ENCODE results near the gene KY. TPM values are rescaled to one million over a fixed set of nuclear protein-coding genes. Genes with fewer than 3 reads are reported as not detected.
"Not testable (repeated sequence)": the region's sequence is repeated elsewhere in the genome, so short reads cannot be mapped to it uniquely, and the experiment has no call there.

Gene KY
- total RNA-seq, 3 donors from 2014 or later, result 0.33 to 1.2 TPM; not detected in 1

DNA sequence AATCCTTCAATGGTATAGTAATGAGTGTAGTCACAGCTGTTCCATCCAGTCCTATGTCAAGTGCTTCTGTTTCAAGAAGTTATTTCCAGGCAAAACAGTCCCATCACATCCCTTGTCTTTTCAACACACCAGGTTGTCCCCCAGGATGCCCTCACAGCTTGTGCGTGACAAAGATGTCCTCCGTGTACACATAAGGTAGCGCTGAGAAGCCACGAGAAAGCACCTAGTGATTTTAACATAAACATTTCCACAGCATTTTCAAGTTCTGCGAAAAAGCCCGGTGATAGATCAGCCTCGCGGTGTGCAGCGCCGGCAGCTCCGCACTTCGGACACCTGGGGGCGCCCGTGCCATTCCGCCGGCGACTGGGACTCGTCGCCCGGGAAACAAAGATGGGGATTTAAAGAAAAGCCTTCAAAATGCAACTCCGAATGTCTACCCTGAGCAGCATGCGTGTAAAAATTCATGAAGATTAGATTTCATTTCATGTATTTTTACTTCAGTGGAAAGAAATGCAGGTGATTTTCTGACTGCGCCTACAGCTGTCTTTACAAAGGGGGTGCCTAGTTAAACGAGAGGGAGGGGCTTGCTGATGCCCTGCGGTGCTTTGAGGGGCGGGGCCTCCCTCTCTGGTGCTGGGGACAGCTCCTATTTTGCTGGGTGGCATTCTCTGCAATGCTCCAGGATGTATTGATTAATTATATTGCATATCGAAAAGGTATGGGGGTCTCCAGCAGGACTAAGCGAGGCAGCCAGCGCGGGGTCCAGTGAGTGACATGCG is 49.9 kb downstream of the KY start:
- DNase-seq (ENCODE audit: low spot score in 2 of 2), result no peak
- peak overlapping the region in 1 of 3 donors; percentile 36 for H3K4me3 ChIP-seq

DNA sequence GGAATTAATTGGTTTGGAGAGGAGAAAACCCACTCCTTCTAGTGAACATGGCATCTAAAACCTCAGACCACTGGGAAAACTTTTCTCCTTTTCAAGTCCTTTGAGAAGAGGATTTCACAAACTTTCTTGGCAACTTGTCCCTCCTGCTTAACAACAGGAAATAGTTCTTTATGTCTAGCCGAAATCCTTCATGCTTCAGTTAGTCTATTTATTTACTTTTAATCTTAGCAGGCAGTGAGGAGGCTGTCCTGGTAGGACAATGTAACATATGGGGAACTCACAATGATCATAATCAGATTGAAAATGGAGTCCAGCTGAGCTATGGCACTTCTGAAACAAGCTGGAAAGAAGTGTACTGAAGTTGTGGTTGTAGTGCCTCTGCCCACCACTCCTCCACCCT is 50.6 kb downstream of the KY start:
- no peak for DNase-seq (ENCODE audit: low spot score in 2 of 2)
- intact Hi-C loops (cut with DNase I; ENCODE audit: low total_unique reads), result no loop called here
- H3K4me3 ChIP-seq, result no peak overlapping the region
- no peaks in the 10 kb centered on the region for H3K4me1 ChIP-seq
- no peak overlapping the region for H3K27ac ChIP-seq
- no peaks in the 10 kb centered on the region for H3K36me3 ChIP-seq
- no peak for TF ChIP-seq POLR2A (IDR thresholded peaks at IDR 0.05)
- TF ChIP-seq POLR2AphosphoS5 (IDR thresholded peaks at IDR 0.05), result no peak
- TF ChIP-seq, protein P1, sequence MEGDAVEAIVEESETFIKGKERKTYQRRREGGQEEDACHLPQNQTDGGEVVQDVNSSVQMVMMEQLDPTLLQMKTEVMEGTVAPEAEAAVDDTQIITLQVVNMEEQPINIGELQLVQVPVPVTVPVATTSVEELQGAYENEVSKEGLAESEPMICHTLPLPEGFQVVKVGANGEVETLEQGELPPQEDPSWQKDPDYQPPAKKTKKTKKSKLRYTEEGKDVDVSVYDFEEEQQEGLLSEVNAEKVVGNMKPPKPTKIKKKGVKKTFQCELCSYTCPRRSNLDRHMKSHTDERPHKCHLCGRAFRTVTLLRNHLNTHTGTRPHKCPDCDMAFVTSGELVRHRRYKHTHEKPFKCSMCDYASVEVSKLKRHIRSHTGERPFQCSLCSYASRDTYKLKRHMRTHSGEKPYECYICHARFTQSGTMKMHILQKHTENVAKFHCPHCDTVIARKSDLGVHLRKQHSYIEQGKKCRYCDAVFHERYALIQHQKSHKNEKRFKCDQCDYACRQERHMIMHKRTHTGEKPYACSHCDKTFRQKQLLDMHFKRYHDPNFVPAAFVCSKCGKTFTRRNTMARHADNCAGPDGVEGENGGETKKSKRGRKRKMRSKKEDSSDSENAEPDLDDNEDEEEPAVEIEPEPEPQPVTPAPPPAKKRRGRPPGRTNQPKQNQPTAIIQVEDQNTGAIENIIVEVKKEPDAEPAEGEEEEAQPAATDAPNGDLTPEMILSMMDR (IDR thresholded peaks at IDR 0.05), result no peak
- H3K27me3 ChIP-seq, result no peaks in the 10 kb centered on the region
- no peaks in the 10 kb centered on the region for H3K9me3 ChIP-seq

More for the DNA sequence above, 49.9 kb downstream of the KY start:
- Histone ChIP-seq H3K4me1 (no peaks in the 10 kb centered on the region), H3K27me3 (no peaks in the 10 kb centered on the region), H3K36me3 (no peaks in the 10 kb centered on the region), H3K9me3 (no peaks in the 10 kb centered on the region), H3K27ac (no peak overlapping the region)
- intact Hi-C loops (cut with DNase I; ENCODE audit: low total_unique reads), result no loop called here
- TF ChIP-seq, protein P1 (IDR thresholded peaks at IDR 0.05), result peak; percentile 72 to 84 (median 77)
- TF ChIP-seq POLR2A (IDR thresholded peaks at IDR 0.05) (no peak), POLR2AphosphoS5 (IDR thresholded peaks at IDR 0.05) (no peak)

DNA sequence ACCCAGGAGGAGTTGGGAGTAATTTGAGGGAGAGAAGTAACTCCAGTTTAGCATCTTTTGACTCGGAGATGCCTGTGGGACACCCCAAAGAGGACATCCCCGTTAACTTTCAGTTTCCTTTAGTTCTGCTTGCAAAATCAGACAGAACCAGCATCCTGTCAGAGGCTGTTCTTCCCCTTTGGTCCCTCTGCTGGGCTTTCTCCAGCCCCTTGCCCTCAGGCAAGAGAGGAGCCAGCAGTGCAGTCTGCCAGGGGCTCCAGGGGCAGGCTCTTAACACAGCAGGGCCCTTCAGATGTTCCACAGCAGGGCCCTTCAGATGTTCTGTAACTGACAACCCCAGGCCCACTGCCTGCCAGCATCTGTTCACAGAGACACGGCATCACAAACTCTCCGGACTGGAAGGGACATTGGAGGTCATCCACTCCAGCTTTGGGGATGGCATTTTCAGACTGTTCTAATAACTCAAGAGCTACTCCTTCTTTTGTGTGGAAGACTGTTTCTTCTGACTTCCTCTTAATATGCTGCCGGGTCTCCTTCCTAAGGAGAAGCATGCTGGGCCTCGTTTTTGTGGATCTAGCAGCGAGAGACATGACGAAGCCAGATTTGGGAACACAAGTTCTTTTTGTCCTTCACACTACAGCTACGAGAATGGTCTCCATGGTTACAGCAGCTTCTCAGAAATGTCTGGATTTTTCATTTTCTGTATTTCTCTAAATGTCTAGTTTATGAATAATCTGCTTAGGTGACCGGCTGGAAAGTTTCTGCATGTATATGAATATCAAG is 51.9 kb downstream of the KY start:
- DNase-seq (ENCODE audit: low spot score in 2 of 2), result no peak
- Histone ChIP-seq H3K4me1 (no peaks in the 10 kb centered on the region), H3K27ac (no peak overlapping the region), H3K36me3 (no peaks in the 10 kb centered on the region), H3K4me3 (no peak overlapping the region), H3K9me3 (no peaks in the 10 kb centered on the region), H3K27me3 (no peaks in the 10 kb centered on the region)
- TF ChIP-seq POLR2A (IDR thresholded peaks at IDR 0.05), result no peak
- TF ChIP-seq POLR2AphosphoS5 (IDR thresholded peaks at IDR 0.05), result no peak
- TF ChIP-seq, protein P1 (IDR thresholded peaks at IDR 0.05), result no peak
- intact Hi-C loops (cut with DNase I; ENCODE audit: low total_unique reads), result no loop called here

DNA sequence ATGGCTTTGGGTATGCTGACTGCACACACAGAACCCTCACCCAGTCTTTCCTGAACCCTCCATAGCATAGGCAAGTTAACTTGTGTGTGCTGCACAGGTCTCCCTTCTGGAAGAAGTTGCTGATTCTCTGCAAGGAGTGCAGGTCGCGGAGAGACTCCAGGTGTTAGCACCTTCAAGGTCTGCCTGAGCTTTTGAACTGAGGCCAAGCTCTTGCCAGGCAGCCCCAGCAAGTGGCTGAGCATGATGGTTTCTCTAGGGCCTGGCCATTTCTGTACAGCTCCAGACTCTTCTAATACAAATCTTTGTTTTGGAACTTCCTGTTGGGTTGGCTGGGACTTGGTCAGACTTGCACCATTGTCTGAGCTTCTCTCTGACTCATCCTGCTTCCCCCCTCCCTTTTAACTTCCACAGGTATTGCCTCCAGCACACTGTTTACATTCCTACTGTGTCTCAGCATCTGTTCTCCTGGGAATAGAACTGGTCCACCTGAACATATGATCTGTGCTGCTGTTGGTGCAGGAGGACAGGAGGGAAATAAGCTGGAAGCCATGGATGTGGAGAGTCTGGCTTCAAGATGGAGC is 53.3 kb downstream of the KY start:
- DNase-seq (ENCODE audit: low spot score in 2 of 2), result no peak
- H3K4me3 ChIP-seq, result no peak overlapping the region
- H3K27me3 ChIP-seq, result no peaks in the 10 kb centered on the region
- TF ChIP-seq POLR2A (IDR thresholded peaks at IDR 0.05), result no peak
- TF ChIP-seq POLR2AphosphoS5 (IDR thresholded peaks at IDR 0.05), result no peak
- TF ChIP-seq, protein P1 (IDR thresholded peaks at IDR 0.05), result no peak
- no peaks in the 10 kb centered on the region for H3K36me3 ChIP-seq
- no peaks in the 10 kb centered on the region for H3K9me3 ChIP-seq
- intact Hi-C loops (cut with DNase I; ENCODE audit: low total_unique reads), result loop anchor here (2.0 kb wide), 1 partner anchor 57 kb away; no protein-coding TSS in a partner anchor
- H3K4me1 ChIP-seq, result no peaks in the 10 kb centered on the region
- no peak overlapping the region for H3K27ac ChIP-seq

DNA sequence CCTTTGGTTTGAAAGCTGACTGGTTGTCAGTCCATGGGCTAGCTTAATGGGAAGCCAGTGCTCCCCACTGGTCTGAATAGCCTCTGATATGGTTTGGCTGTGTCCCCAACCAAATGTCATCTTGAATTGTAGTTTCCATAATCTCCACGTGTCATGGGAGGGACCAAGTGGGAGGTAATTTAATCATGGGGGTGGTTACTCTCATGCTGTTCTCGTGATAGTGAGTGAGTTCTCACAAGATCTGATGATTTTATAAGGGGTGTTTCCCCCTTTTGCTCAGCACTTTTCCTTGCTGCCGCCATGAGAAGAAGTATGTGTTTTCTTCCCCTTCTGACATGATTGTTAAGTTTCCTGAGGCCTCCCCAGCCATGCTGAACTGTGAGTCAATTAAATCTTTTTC is 55.8 kb downstream of the KY start:
- H3K27me3 ChIP-seq; intact Hi-C loops (cut with DNase I; ENCODE audit: low total_unique reads); DNase-seq (ENCODE audit: low spot score in 2 of 2); H3K36me3 ChIP-seq; H3K9me3 ChIP-seq; H3K4me1 ChIP-seq; H3K27ac ChIP-seq; H3K4me3 ChIP-seq: not testable (repeated sequence)

All from breast epithelium (tissue), 4 donors.